Gastroesophageal sphincter (tissue), 4 donors: ENCODE measurements around the gene ENTPD2. TPM values are rescaled to one million over a fixed set of nuclear protein-coding genes. Genes with fewer than 3 reads are reported as not detected.

ENCODE experiments used
- ATAC-seq: fragments of 150-250 bp; one replicate; pipeline ENCODE4 v1.9.1; 2016; ENCODE audit warnings: mild to moderate bottlenecking, moderate library complexity
- H3K27ac ChIP-seq, 4 donors: fragments of 200-600 bp; sonication (generic) in 3 of 4; 1 replicate in 3 of 4; 2 replicates in 1 of 4; pipeline ENCODE4 v1.5.1; 2016 to 2019
- H3K27me3 ChIP-seq: fragments of 200-600 bp; sonication (generic); one replicate; pipeline ENCODE4 v1.5.1; 2019
- H3K36me3 ChIP-seq, 2 donors: fragments of 200-600 bp; sonication (generic); one replicate each; pipeline ENCODE4 v1.5.1; 2019; ENCODE audit warnings: control low read depth in 1 of 2
- H3K4me1 ChIP-seq, 3 donors: fragments of 200-600 bp; sonication (generic); 1 replicate in 2 of 3; 2 replicates in 1 of 3; pipeline ENCODE4 v1.5.1; 2016 to 2019; ENCODE audit warnings: control low read depth in 2 of 3
- H3K4me3 ChIP-seq, 2 donors: fragments of 200-600 bp; sonication (generic); one replicate each; pipeline ENCODE4 v1.5.1; 2019; ENCODE audit warnings: mild to moderate bottlenecking in 1 of 2, moderate library complexity in 1 of 2
- H3K9me3 ChIP-seq, 3 donors: fragments of 200-600 bp; sonication (generic); one replicate each; pipeline ENCODE4 v1.5.1; 2017 to 2019; ENCODE audit warnings: control low read depth in 2 of 3
- EP300 ChIP-seq: sonication (generic); formaldehyde crosslinking; IDR thresholded peaks from one replicate; pipeline ENCODE4 v1.6.1; 2017; ENCODE audit warnings: antibody characterized with exemption, mild to moderate bottlenecking
- POLR2A ChIP-seq, 2 donors: fragments of 450-650 bp; IDR thresholded peaks; one replicate each; pipeline ENCODE4 v1.6.1; 2017; ENCODE audit warnings: antibody characterized with exemption in 2 of 2, mild to moderate bottlenecking in 2 of 2, moderate library complexity in 1 of 2
- POLR2AphosphoS5 ChIP-seq: sonication (generic); formaldehyde crosslinking; IDR thresholded peaks from one replicate; pipeline ENCODE4 v1.6.1; 2017; ENCODE audit warnings: antibody characterized with exemption
- WGBS, 2 donors: methylation state at CpG; one replicate each; pipeline ENCODE4 v1.1.5; 2018; ENCODE audit warnings: low coverage in 1 of 2; 5-methylcytosine and 5-hydroxymethylcytosine counted together
- total RNA-seq, 4 donors: library from RNA; depleted of rRNA; stranded (reverse); fragments of >200 nt; gene quantifications; one replicate each; pipeline ENCODE4 v1.1.0, GENCODE V29; 2016
- TF ChIP-seq, protein P1 (sequence below), 4 experiments: fragments of 200-600 bp in 2 of 4; fragments of 450-650 bp in 2 of 4; sonication (generic) in 1 of 4; IDR thresholded peaks; one replicate each; pipeline ENCODE4 v1.5.1; 2017 to 2019; ENCODE audit warnings: antibody characterized with exemption in 4 of 4, mild to moderate bottlenecking in 2 of 4, moderate library complexity in 2 of 4

Gene ENTPD2
- total RNA-seq, 4 donors from 2014 or later = 0.58 to 1.6 TPM; not detected in 2

DNA sequence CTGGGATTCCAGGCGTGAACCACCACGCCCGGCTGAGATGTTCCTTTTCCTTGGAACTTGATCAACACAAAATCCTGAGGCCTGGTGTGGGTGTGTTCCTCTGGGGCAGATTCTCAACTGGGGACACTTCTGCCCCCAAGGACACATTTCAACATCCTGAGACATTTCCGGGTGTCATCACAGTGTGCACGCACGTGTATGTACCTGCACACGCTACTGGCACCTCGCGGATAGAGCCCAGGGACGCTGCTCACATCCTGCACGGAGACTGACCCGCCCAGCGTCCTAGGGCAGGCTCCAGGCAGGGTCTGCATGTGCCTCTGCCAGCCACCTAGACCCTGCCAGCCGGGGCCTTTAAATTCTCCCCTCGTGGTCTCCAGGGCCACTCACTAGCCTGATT, 8.5 kb upstream of the ENTPD2 start:
- no peak overlapping the region for H3K27ac ChIP-seq
- WGBS, 2 donors = 75% methylated on average over 4 of the region's 15 CpGs; no CpG with 5 or more reads in 1 of the 2 donors
- no peak overlapping the region for H3K4me3 ChIP-seq
- H3K27me3 ChIP-seq = peaks cover 23% of the 10 kb centered on the region
- H3K9me3 ChIP-seq = no peaks in the 10 kb centered on the region
- no peaks in the 10 kb centered on the region for H3K36me3 ChIP-seq
- ATAC-seq = no peak
- TF ChIP-seq, protein P1, sequence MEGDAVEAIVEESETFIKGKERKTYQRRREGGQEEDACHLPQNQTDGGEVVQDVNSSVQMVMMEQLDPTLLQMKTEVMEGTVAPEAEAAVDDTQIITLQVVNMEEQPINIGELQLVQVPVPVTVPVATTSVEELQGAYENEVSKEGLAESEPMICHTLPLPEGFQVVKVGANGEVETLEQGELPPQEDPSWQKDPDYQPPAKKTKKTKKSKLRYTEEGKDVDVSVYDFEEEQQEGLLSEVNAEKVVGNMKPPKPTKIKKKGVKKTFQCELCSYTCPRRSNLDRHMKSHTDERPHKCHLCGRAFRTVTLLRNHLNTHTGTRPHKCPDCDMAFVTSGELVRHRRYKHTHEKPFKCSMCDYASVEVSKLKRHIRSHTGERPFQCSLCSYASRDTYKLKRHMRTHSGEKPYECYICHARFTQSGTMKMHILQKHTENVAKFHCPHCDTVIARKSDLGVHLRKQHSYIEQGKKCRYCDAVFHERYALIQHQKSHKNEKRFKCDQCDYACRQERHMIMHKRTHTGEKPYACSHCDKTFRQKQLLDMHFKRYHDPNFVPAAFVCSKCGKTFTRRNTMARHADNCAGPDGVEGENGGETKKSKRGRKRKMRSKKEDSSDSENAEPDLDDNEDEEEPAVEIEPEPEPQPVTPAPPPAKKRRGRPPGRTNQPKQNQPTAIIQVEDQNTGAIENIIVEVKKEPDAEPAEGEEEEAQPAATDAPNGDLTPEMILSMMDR (IDR thresholded peaks at IDR 0.05) = no peak
- TF ChIP-seq POLR2A (IDR thresholded peaks at IDR 0.05) (no peak), POLR2AphosphoS5 (no peak), EP300 (no peak)
- H3K4me1 ChIP-seq = peaks cover 0 to 17% (median 7%) of the 10 kb centered on the region in 3 donors

DNA sequence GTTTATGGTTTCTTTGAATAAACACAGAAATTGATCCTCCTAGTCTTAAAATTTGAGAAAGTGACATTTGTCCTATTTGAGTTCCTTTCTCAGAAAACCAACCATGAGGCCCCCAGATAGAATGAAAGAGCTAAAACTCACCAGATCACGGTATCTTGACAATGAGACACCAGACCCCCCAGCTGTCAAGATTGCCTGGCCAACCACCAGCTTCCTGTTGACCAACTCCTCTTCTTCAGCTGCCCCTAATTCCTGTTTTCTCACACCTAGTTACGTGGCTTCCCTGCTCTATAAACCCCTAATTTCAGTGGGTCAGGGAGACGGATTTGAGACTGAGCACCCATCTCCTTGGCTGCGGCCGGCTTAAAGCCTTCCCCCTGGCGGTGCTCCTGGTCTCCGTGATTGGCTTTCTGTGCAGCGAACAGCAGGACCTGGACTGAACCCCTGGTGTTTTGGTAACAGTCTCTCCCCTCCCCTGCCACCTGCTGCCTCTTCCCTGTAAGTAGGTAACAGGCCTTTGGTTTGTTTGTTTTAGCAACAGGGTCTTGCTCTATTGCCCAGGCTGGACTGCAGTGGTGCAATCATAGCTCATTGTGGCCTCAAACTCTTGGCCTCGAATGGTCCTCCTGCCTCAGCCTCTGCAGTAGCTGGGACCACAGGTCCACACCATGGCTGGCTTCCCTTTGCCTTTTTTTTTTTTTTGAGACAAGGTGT, 4.8 kb upstream of the ENTPD2 start:
- Histone ChIP-seq H3K36me3 (no peaks in the 10 kb centered on the region), H3K27ac (no peak overlapping the region), H3K4me3 (no peak overlapping the region), H3K4me1 (peaks cover 0 to 46% (median 29%) of the 10 kb centered on the region in 3 donors), H3K9me3 (no peaks in the 10 kb centered on the region), H3K27me3 (peaks cover 20% of the 10 kb centered on the region)
- 66 to 88% methylated on average over 2 to 8 of the region's 9 CpGs for WGBS, 2 donors
- no peak for TF ChIP-seq POLR2AphosphoS5
- no peak for TF ChIP-seq EP300
- TF ChIP-seq POLR2A (IDR thresholded peaks at IDR 0.05) = no peak
- TF ChIP-seq, protein P1 (IDR thresholded peaks at IDR 0.05) = no peak
- no peak for ATAC-seq

DNA sequence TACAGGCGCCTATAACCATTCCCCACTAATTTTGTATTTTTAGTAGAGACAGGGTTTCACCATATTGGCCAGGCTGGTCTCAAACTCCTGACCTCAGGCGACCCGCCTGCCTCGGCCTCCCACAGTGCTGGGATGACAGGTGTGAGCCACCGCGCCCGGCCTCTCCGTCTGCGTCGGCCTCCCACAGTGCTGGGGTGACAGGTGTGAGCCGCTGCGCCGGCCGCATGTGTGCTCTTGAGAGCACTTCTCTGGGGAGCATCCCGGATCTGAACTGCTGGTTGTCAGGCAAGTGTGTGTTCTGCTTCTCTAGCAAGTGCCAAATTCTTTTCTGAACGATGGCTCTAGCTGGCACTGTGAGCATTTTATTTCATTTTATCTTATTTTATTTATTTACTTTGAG, 3.7 kb upstream of the ENTPD2 start:
- H3K36me3 ChIP-seq = no peaks in the 10 kb centered on the region
- no peaks in the 10 kb centered on the region for H3K9me3 ChIP-seq
- H3K4me3 ChIP-seq = no peak overlapping the region
- H3K4me1 ChIP-seq = peaks cover 0 to 56% (median 37%) of the 10 kb centered on the region in 3 donors
- WGBS, 2 donors = 40 to 51% methylated on average over 4 to 11 of the region's 16 CpGs
- no peak for ATAC-seq
- peak overlapping the region in 1 of 4 donors; percentile 26 for H3K27ac ChIP-seq
- peaks cover 24% of the 10 kb centered on the region for H3K27me3 ChIP-seq
- TF ChIP-seq EP300 = no peak

DNA sequence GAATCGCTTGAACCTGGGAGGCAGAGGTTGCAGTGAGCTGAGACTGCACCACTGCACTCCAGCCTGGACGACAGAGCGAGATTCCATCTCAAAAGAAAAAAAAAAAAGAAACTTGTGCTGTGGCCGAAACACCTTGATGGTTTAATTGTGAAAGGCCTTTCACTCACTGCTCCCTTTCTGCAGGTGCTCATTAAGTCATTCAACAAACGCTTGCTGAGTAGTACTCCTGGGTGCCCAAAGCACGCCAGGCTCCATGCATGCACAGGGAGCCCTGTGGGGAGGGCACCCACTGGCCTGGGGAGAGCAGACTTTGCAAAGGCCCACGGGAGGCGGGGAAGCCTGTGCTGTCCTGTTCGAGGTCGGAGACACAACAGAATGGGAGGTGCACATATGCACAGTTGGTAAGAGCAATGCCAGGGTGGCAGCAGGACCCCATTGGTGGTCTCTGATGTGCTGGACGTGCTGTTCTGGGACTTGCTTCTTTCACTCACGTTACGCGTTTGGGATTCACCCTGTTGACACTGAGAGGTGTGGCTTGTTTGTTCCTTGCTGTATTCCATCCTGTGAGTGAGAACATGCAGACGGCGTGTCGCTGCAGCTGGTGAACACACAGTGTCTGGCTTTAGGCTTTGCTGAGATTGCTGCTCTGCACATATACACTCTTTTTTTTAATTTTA, 3.0 kb upstream of the ENTPD2 start:
- H3K4me1 ChIP-seq = peaks cover 0 to 58% (median 37%) of the 10 kb centered on the region in 3 donors
- TF ChIP-seq, protein P1 (IDR thresholded peaks at IDR 0.05) = no peak
- no peak for TF ChIP-seq POLR2A (IDR thresholded peaks at IDR 0.05)
- TF ChIP-seq EP300 = no peak
- TF ChIP-seq POLR2AphosphoS5 = no peak
- 65 to 74% methylated on average over 11 of the region's 17 CpGs for WGBS, 2 donors
- H3K27ac ChIP-seq = peak overlapping the region in 1 of 4 donors; percentile 69
- H3K27me3 ChIP-seq = peaks cover 31% of the 10 kb centered on the region
- H3K36me3 ChIP-seq = no peaks in the 10 kb centered on the region
- H3K4me3 ChIP-seq = no peak overlapping the region
- ATAC-seq = no peak
- H3K9me3 ChIP-seq = no peaks in the 10 kb centered on the region

DNA sequence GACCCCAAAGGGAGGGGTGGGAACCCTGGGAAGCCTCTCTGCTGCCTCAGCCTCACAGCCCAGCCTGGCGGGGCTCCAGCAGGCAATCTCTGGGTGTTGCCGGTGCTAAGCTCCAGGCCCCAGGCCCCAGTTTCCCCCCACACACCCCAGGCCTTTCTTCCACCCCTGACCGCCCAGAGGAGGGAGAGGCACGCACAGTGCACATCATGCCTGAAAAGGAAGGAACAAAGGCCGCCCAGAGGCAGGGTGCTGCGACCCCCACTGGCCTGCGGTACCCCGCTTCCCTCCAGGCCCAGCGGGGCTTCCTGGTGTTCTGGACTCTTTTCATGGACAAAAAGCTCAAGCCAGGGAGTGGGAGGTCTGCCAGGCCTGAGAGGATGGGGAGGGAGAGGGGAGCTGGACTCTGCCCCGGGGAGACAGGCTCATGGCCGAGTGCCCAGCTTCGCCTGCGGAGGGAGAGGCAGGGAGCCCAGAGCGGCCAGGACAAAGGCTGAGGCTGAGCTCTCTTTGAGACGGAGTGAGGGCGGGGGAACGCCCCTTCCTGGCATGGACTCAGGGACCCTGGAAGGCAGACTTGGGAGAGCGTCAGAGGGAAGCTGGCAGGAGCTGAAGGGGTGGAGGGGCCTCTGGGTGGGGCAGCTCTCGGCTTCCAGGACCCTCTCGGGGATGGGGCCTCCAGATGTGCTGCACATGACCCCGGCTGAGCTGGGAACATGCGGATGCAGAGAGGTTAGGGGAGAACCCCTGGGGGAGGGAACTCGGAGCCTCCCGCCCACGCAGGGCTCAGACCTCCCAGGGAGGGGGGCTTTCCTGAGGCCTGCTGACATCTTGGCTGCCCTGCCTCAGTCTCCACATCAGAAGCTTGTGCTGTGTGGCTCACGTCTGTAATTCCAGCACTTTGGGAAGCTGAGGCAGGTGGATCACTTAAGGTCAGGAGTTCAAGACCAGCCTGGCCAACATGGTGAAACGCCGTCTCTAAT, 1.8 kb upstream of the ENTPD2 start:
- Histone ChIP-seq H3K27me3 (peaks cover 43% of the 10 kb centered on the region), H3K36me3 (no peaks in the 10 kb centered on the region), H3K4me1 (peaks cover 0 to 58% (median 37%) of the 10 kb centered on the region in 3 donors), H3K9me3 (no peaks in the 10 kb centered on the region), H3K4me3 (peak overlapping the region in 1 of 2 donors; percentile 3), H3K27ac (peak overlapping the region in 3 of 4 donors; percentile 56 to 69 (median 68))
- WGBS, 2 donors = 4 to 14% methylated on average over 4 to 16 of the region's 28 CpGs
- peak; percentile 86 for ATAC-seq
- TF ChIP-seq POLR2AphosphoS5 (no peak), EP300 (no peak), POLR2A (IDR thresholded peaks at IDR 0.05) (no peak)
- TF ChIP-seq, protein P1 (IDR thresholded peaks at IDR 0.05) = no peak
